HepG2 (cell line): ENCODE data around the gene GRAP. TPM values are rescaled to one million over a fixed set of nuclear protein-coding genes. Genes with fewer than 3 reads are reported as not detected.

ENCODE experiments used
- ATAC-seq: fragments of 200-7000 bp; cut with Tn5 transposase; 3 replicates; pipeline ENCODE4 v1.9.1; 2020; ENCODE audit warnings: mild to moderate bottlenecking, moderate library complexity
- BruUV-seq: library from RNA; stranded (reverse); fragments of 400-500 nt; replicated peaks from 2 replicates; lab custom pipeline; 2021; lab: Mats Ljungman, UMichigan
- CTCF ChIA-PET: fragments of 300-600 bp; formaldehyde crosslinking; extraction: SDS; loops from one replicate; lab custom pipeline; 2021; ENCODE audit warnings: low total read pairs, inconsistent platforms, low intra/inter-chr PET ratio; lab: Yijun Ruan, JAX
- POLR2A ChIA-PET: fragments of 350-600 bp; sonication (Branson Sonifier 250); formaldehyde crosslinking; loops from one replicate; lab custom pipeline; 2020; ENCODE audit warnings: antibody characterized with exemption, inconsistent platforms; lab: Yijun Ruan, JAX
- DNase-seq: peaks from one replicate; pipeline ENCODE4 v3.0.0-alpha.2; 2015; ENCODE audit warnings: low spot score
- FAIRE-seq: peaks from 3 replicates; lab custom pipeline; 2011; peaks lifted over from hg19 to GRCh38; lab: Jason Lieb, UNC
- H2AFZ ChIP-seq: one replicate; pipeline ENCODE4 v1.6.1; 2011; ENCODE audit warnings: low read length, inconsistent platforms
- H3K27ac ChIP-seq: fragments of 300-600 bp; 3 replicates; pipeline ENCODE4 v1.8.0; 2011; ENCODE audit warnings: mixed run types, mild to moderate bottlenecking, mixed read lengths, low read length, inconsistent platforms; ENCODE audit not compliant: insufficient read depth; ENCODE audit errors: extremely low read length
- H3K27me3 ChIP-seq, 2 experiments: fragments of 200-600 bp in 1 of 2; 2 replicates in 1 of 2; 3 replicates in 1 of 2; pipeline versions ENCODE4 v1.6.0 to v1.8.0; 2011; ENCODE audit warnings: low read length in 2 of 2, mild to moderate bottlenecking in 2 of 2, moderate library complexity in 2 of 2, inconsistent platforms in 1 of 2; ENCODE audit not compliant: insufficient read depth in 2 of 2, control insufficient read depth in 1 of 2
- H3K36me3 ChIP-seq, 2 experiments: fragments of 200-600 bp in 1 of 2; replicated peaks in 1 of 2; 2 replicates in 1 of 2; 3 replicates in 1 of 2; pipeline versions ENCODE4 v1.5.1 to v1.8.0; 2011; ENCODE audit warnings: low read length in 2 of 2, inconsistent platforms in 1 of 2; ENCODE audit not compliant: insufficient read depth in 2 of 2, control insufficient read depth in 1 of 2
- H3K4me1 ChIP-seq: 2 replicates; pipeline ENCODE4 v1.5.1; 2012; ENCODE audit warnings: low read length, inconsistent platforms; ENCODE audit not compliant: insufficient read depth
- H3K4me2 ChIP-seq: 2 replicates; pipeline ENCODE4 v1.6.0; 2011; ENCODE audit warnings: low read depth, low read length, inconsistent platforms
- H3K4me3 ChIP-seq, 3 experiments: fragments of 200-600 bp in 1 of 3; sonication (generic), shearing (Covaris generic) in 1 of 3; replicated peaks in 1 of 3; 2 replicates each; pipeline ENCODE4 v1.5.1; 2011 to 2016; ENCODE audit warnings: low read length in 3 of 3, inconsistent platforms in 2 of 3, low read depth in 2 of 3, mild to moderate bottlenecking in 2 of 3, control low read depth in 1 of 3, mixed read lengths in 1 of 3; ENCODE audit not compliant: insufficient read depth in 1 of 3
- H3K79me2 ChIP-seq: one replicate; pipeline ENCODE4 v1.6.1; 2011; ENCODE audit warnings: low read length, inconsistent platforms; ENCODE audit not compliant: insufficient read depth
- H3K9ac ChIP-seq: 2 replicates; pipeline ENCODE4 v1.6.0; 2011; ENCODE audit warnings: mild to moderate bottlenecking, low read depth, low read length, inconsistent platforms; ENCODE audit not compliant: insufficient read depth
- H3K9me3 ChIP-seq: 2 replicates; pipeline ENCODE4 v1.5.1; 2012; ENCODE audit warnings: mild to moderate bottlenecking, low read length
- H4K20me1 ChIP-seq: 2 replicates; pipeline ENCODE4 v1.6.0; 2011; ENCODE audit warnings: inconsistent platforms, mild to moderate bottlenecking, low read length, moderate library complexity; ENCODE audit not compliant: insufficient read depth
- AHDC1 ChIP-seq: sonication (generic); formaldehyde crosslinking; IDR thresholded peaks from 2 replicates; pipeline ENCODE4 v1.5.1; 2020; ENCODE audit warnings: mild to moderate bottlenecking, missing genetic modification reagents, borderline replicate concordance
- HNRNPK ChIP-seq: fragments of 200-400 bp; formaldehyde crosslinking; IDR thresholded peaks from 2 replicates; pipeline ENCODE4 v1.6.1; 2018; ENCODE audit warnings: low read length, low read depth, moderate library complexity, mild to moderate bottlenecking; ENCODE audit not compliant: poor library complexity, severe bottlenecking
- HOXA9 ChIP-seq: sonication (generic); formaldehyde crosslinking; IDR thresholded peaks from 2 replicates; pipeline ENCODE4 v1.8.1; 2022; ENCODE audit warnings: missing genetic modification reagents, mild to moderate bottlenecking, moderate library complexity, borderline replicate concordance
- IKZF1 ChIP-seq: fragments of 450-650 bp; IDR thresholded peaks from 2 replicates; pipeline ENCODE4 v1.7.1; 2016
- SPEN ChIP-seq: sonication (generic); formaldehyde crosslinking; IDR thresholded peaks from 2 replicates; pipeline ENCODE4 v1.5.1; 2020; ENCODE audit warnings: low read depth, mild to moderate bottlenecking, missing genetic modification reagents
- TEAD2 ChIP-seq: sonication (generic); formaldehyde crosslinking; IDR thresholded peaks from 2 replicates; pipeline ENCODE4 v1.9.0; 2021; ENCODE audit warnings: missing genetic modification reagents
- WGBS: methylation state at CpG from one replicate; pipeline ENCODE4 v1.1.6; 2017; ENCODE audit warnings: low lambda C conversion rate; 5-methylcytosine and 5-hydroxymethylcytosine counted together
- in situ Hi-C: cut with HindIII; loops from 2 replicates; pipeline ENCODE4 v1.10.0; 2017; ENCODE audit warnings: low pct_unique_long_range_greater_than_20kb; ENCODE audit not compliant: extremely low pct_ligation_motif_present
- intact Hi-C: fragments of 100-400 bp; cut with micrococcal nuclease; formaldehyde crosslinking; loops from one replicate; pipeline ENCODE4 v1.10.0; 2022; ENCODE audit not compliant: unreplicated experiment
- polyA plus RNA-seq, 8 experiments: library from polyadenylated mRNA; depleted of rRNA in 3 of 8; stranded (reverse) in 7 of 8; unstranded in 1 of 8; fragments of >200 nt; fragmentation: Illumina TruSeq in 4 of 8; extraction: Trizol in 4 of 8; gene quantifications; 2 replicates each; pipeline versions ENCODE4 v1.2.1 to v1.2.3, GENCODE V29; 2011 to 2016; ENCODE audit warnings: low read depth in 4 of 8, missing spikeins in 1 of 8, mixed read lengths in 1 of 8; ENCODE audit not compliant: insufficient read depth in 1 of 8
- total RNA-seq, 5 experiments: library from RNA; depleted of rRNA; stranded (reverse); fragments of >200 nt; fragmentation: Illumina TruSeq; extraction: Trizol; gene quantifications; 2 replicates each; pipeline ENCODE4 v1.2.3, GENCODE V29; 2016; ENCODE audit warnings: low read depth in 1 of 5
- TF ChIP-seq, protein P1 (sequence below): sonication (generic); formaldehyde crosslinking; IDR thresholded peaks from 2 replicates; pipeline ENCODE4 v1.5.0; 2020; ENCODE audit warnings: missing genetic modification reagents, mild to moderate bottlenecking, borderline replicate concordance
- TF ChIP-seq, protein P2 (sequence below), 2 experiments: sonication (generic) in 1 of 2; formaldehyde crosslinking in 1 of 2; IDR thresholded peaks; 2 replicates each; pipeline versions ENCODE4 v1.4.0 to v1.6.1; 2016 to 2020; ENCODE audit warnings: borderline replicate concordance in 1 of 2, low read depth in 1 of 2, mild to moderate bottlenecking in 1 of 2, missing genetic modification reagents in 1 of 2

Gene GRAP
- total and polyA plus RNA-seq, 2 of the 13 experiments (the other 11 are each of a cell fraction or from before 2014, with no cell fraction given), result 0.77 to 1.7 TPM

DNA sequence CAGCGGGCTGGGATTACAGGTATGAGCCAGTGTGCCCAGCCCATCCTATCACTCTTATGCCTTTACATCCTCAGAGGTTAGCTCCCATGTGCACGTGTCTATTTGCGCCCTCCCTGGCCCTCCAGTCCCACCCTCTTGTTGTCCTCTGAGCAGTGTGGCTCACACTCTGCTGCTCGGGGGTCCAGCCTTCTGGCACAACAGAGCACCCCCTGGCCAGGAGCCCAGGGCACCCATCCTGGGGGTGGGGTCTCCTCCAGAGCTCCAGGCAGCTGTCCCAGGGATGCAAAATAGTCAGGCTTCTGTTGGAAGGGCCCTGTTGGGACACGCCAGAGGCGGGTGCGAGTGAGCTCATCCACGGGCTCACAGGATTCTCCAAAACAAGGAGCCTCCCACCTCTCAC is 30.5 kb downstream of the GRAP start:
- ChIA-PET POLR2A (interaction anchor here (2.6 kb wide), 1 partner anchor 12 kb away, joined by 10 read pairs; the partner anchor contains the start of gene FAM83G), CTCF (no interaction called here)
- FAIRE-seq, result no peak
- H4K20me1 ChIP-seq, result no peaks in the 10 kb centered on the region
- H3K9ac ChIP-seq, result no peak overlapping the region
- H3K9me3 ChIP-seq, result no peaks in the 10 kb centered on the region
- 51% methylated on average over 4 of the region's 8 CpGs for WGBS
- H3K36me3 ChIP-seq, result no peaks in the 10 kb centered on the region
- H2AFZ ChIP-seq, result no peak overlapping the region
- peaks cover 81% of the 10 kb centered on the region for H3K4me1 ChIP-seq
- DNase-seq, result no peak
- no peak overlapping the region for H3K4me3 ChIP-seq
- peaks cover 6 to 32% of the 10 kb centered on the region in 2 experiments; a peak in 3 of 5 replicates for H3K27me3 ChIP-seq
- no peak for ATAC-seq
- H3K27ac ChIP-seq, result no peak overlapping the region
- in situ Hi-C loops (no loop called here), intact Hi-C loops (no loop called here)
- no peaks in the 10 kb centered on the region for H3K79me2 ChIP-seq
- H3K4me2 ChIP-seq, result no peak overlapping the region
- BruUV-seq, result no TSS peak
- TF ChIP-seq AHDC1, result no peak
- no peak for TF ChIP-seq HNRNPK
- TF ChIP-seq, protein P1, sequence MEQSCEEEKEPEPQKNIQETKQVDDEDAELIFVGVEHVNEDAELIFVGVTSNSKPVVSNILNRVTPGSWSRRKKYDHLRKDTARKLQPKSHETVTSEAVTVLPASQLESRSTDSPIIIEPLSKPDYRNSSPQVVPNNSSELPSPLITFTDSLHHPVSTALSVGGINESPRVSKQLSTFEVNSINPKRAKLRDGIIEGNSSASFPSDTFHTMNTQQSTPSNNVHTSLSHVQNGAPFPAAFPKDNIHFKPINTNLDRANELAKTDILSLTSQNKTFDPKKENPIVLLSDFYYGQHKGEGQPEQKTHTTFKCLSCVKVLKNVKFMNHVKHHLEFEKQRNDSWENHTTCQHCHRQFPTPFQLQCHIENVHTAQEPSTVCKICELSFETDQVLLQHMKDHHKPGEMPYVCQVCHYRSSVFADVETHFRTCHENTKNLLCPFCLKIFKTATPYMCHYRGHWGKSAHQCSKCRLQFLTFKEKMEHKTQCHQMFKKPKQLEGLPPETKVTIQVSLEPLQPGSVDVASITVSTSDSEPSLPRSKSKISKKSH (CRISPR knock-in tag), result no peak
- TF ChIP-seq TEAD2, result no peak
- TF ChIP-seq, protein P2, sequence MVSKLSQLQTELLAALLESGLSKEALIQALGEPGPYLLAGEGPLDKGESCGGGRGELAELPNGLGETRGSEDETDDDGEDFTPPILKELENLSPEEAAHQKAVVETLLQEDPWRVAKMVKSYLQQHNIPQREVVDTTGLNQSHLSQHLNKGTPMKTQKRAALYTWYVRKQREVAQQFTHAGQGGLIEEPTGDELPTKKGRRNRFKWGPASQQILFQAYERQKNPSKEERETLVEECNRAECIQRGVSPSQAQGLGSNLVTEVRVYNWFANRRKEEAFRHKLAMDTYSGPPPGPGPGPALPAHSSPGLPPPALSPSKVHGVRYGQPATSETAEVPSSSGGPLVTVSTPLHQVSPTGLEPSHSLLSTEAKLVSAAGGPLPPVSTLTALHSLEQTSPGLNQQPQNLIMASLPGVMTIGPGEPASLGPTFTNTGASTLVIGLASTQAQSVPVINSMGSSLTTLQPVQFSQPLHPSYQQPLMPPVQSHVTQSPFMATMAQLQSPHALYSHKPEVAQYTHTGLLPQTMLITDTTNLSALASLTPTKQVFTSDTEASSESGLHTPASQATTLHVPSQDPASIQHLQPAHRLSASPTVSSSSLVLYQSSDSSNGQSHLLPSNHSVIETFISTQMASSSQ (IDR thresholded peaks at IDR 0.05; ENCODE audit: low read depth), result no peak
- TF ChIP-seq, protein P2 (CRISPR knock-in tag; IDR thresholded peaks at IDR 0.05; ENCODE audit: borderline replicate concordance), result no peak
- TF ChIP-seq HOXA9 (CRISPR knock-in tag), result no peak
- no peak for TF ChIP-seq IKZF1
- TF ChIP-seq SPEN, result no peak
